ENCODE measurements around the gene PTPN4.

DNA sequence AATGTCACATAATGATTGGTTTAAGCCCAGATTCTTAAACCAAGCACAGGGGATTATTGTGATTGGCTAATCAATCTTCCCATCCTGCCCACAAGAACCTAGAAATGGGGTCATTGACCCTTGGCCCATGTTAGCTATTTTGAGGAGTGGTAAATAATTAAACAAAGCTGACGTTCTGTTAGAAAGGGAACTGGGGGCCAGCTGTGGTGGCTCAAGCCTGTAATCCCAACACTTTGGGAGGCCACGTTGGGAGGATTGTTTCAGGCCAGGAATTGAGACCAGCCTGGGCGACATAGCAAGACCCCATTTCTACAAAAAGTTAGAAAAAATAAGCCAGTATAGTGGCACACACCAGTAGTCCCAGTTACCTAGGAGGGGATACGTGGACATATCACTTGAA lies 37.8 kb upstream of the PTPN4 start:
- TF ChIP-seq EGR1 (IDR thresholded peaks at IDR 0.05; ENCODE audit: borderline replicate concordance in 1 of 2, low read depth in 2 of 2, low read length in 2 of 2) (no peak), EZH2 (IDR thresholded peaks at IDR 0.05; ENCODE audit: borderline replicate concordance, control insufficient read depth, low read depth, low read length) (no peak), ZBTB33 (IDR thresholded peaks at IDR 0.05) (no peak), RCOR1 (conservative IDR thresholded peaks at IDR 0.05; ENCODE audit: low read depth, low read length) (no peak), RB1 (IDR thresholded peaks at IDR 0.05; ENCODE audit: borderline replicate concordance) (no peak)
- TF ChIP-seq, protein P1, sequence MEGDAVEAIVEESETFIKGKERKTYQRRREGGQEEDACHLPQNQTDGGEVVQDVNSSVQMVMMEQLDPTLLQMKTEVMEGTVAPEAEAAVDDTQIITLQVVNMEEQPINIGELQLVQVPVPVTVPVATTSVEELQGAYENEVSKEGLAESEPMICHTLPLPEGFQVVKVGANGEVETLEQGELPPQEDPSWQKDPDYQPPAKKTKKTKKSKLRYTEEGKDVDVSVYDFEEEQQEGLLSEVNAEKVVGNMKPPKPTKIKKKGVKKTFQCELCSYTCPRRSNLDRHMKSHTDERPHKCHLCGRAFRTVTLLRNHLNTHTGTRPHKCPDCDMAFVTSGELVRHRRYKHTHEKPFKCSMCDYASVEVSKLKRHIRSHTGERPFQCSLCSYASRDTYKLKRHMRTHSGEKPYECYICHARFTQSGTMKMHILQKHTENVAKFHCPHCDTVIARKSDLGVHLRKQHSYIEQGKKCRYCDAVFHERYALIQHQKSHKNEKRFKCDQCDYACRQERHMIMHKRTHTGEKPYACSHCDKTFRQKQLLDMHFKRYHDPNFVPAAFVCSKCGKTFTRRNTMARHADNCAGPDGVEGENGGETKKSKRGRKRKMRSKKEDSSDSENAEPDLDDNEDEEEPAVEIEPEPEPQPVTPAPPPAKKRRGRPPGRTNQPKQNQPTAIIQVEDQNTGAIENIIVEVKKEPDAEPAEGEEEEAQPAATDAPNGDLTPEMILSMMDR (IDR thresholded peaks at IDR 0.05 in 2 of 3, conservative IDR thresholded peaks at IDR 0.05 in 1 of 3; ENCODE audit: control insufficient read depth in 2 of 3, extremely low read depth in 1 of 3, insufficient read depth in 1 of 3, low read depth in 3 of 3, low read length in 3 of 3) = no peak
- TF ChIP-seq, protein P2, sequence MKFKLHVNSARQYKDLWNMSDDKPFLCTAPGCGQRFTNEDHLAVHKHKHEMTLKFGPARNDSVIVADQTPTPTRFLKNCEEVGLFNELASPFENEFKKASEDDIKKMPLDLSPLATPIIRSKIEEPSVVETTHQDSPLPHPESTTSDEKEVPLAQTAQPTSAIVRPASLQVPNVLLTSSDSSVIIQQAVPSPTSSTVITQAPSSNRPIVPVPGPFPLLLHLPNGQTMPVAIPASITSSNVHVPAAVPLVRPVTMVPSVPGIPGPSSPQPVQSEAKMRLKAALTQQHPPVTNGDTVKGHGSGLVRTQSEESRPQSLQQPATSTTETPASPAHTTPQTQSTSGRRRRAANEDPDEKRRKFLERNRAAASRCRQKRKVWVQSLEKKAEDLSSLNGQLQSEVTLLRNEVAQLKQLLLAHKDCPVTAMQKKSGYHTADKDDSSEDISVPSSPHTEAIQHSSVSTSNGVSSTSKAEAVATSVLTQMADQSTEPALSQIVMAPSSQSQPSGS (IDR thresholded peaks at IDR 0.05; ENCODE audit: low read length) = no peak

All from GM12878 (cell line).